ENCODE data around the gene PGGHG. TPM values are rescaled to one million over a fixed set of nuclear protein-coding genes. Genes with fewer than 3 reads are reported as not detected.

PGGHG gene
- total and polyA plus RNA-seq, 10 of the 15 experiments (the other 5 are each of a cell fraction or from before 2014, with no cell fraction given), result 0.10 to 8.3 (median 1.8) TPM

GRCh38 chr11:331358-332060 lies 42.6 kb downstream of the PGGHG start:
- no TSS peak for BruUV-seq (replicated peaks)
- POLR2A ChIA-PET, result interaction anchor here (2.7 to 6.0 kb wide), 5 partner anchors 9 to 24 kb away, joined by 14 to 86 read pairs (median 45); partner anchors contain the start of gene IFITM1
- RAD21 ChIA-PET (ENCODE audit: unreplicated experiment), result interaction anchor here (1.1 to 5.2 kb wide), 5 partner anchors 12 to 23 kb away, joined by 3 to 68 read pairs (median 21); no protein-coding TSS in a partner anchor
- H3K36me3 ChIP-seq (ENCODE audit: control insufficient read depth in 2 of 2, insufficient read depth in 2 of 2, low read length in 1 of 2), result no peaks in the 10 kb centered on the region
- peak overlapping the region; percentile 82 for H3K27ac ChIP-seq (ENCODE audit: control insufficient read depth, insufficient read depth)
- H3K4me1 ChIP-seq (ENCODE audit: control insufficient read depth, insufficient read depth, low read length), result peaks cover 42% of the 10 kb centered on the region
- ATAC-seq, result no peak
- peaks cover 5% of the 10 kb centered on the region; the same call in 2 of the 3 replicates for H3K9me3 ChIP-seq (replicated peaks; ENCODE audit: control insufficient read depth, insufficient read depth, low read length)
- H3K4me2 ChIP-seq (ENCODE audit: control insufficient read depth, insufficient read depth), result peak overlapping the region; percentile 89
- H3K27me3 ChIP-seq (replicated peaks in 1 of 2; ENCODE audit: control insufficient read depth in 2 of 2, insufficient read depth in 2 of 2, low read length in 1 of 2), result no peaks in the 10 kb centered on the region
- intact Hi-C loops (cut with micrococcal nuclease; ENCODE audit: unreplicated experiment) (loop anchor here (2.0 kb wide), 1 partner anchor 17 kb away; the partner anchor contains the start of gene IFITM1), in situ Hi-C loops (cut with MboI) (no loop called here)
- DNase-seq (ENCODE audit: low read depth, low spot score), result no peak
- no peak overlapping the region for H3K4me3 ChIP-seq
- H3K79me2 ChIP-seq (ENCODE audit: control insufficient read depth, insufficient read depth, low read length), result no peaks in the 10 kb centered on the region; the same call in 1 of the 2 replicates
- no peak for FAIRE-seq
- H2AFZ ChIP-seq (ENCODE audit: control insufficient read depth, low read depth, low read length), result no peak overlapping the region
- 70% methylated on average over 19 of the region's 19 CpGs for WGBS (ENCODE audit: insufficient coverage, insufficient replicate concordance, low lambda C conversion rate, missing lambda C conversion rate)
- no peaks in the 10 kb centered on the region for H4K20me1 ChIP-seq (ENCODE audit: control insufficient read depth, insufficient read depth)
- CTCF ChIA-PET, result interaction anchor here (1.1 to 5.4 kb wide), 6 partner anchors 14 to 25 kb away, joined by 3 to 36 read pairs (median 16); partner anchors contain the start of gene IFITM2
- SMC1A ChIA-PET (ENCODE audit: uncharacterized antibody, unreplicated experiment), result interaction anchor here (1.1 to 4.5 kb wide), 8 partner anchors 9 to 23 kb away, joined by 4 to 44 read pairs (median 22); no protein-coding TSS in a partner anchor
- no peak overlapping the region for H3K9ac ChIP-seq (ENCODE audit: control insufficient read depth, insufficient read depth, low read length)
- TF ChIP-seq ASH2L (IDR thresholded peaks at IDR 0.05; ENCODE audit: borderline replicate concordance, low read depth) (no peak), CREB1 (IDR thresholded peaks at IDR 0.05; ENCODE audit: low read depth) (no peak), NFYB (IDR thresholded peaks at IDR 0.05; ENCODE audit: insufficient read depth, low read depth, low read length) (no peak), BMI1 (IDR thresholded peaks at IDR 0.05; ENCODE audit: borderline replicate concordance) (no peak), ATF2 (IDR thresholded peaks at IDR 0.05; ENCODE audit: low read length) (no peak), YBX1 (IDR thresholded peaks at IDR 0.05) (no peak), FOS (IDR thresholded peaks at IDR 0.05; ENCODE audit: borderline replicate concordance, extremely low read depth, insufficient read length) (no peak), SMAD1 (IDR thresholded peaks at IDR 0.05; ENCODE audit: low read depth, partially characterized antibody) (no peak), ATF3 (IDR thresholded peaks at IDR 0.05; ENCODE audit: borderline replicate concordance, extremely low read depth, low read depth, low read length) (no peak), GABPA (IDR thresholded peaks at IDR 0.05; ENCODE audit: low read depth) (no peak), BCL3 (IDR thresholded peaks at IDR 0.05; ENCODE audit: borderline replicate concordance, insufficient read depth, low read depth, low read length, poor library complexity, severe bottlenecking) (no peak), HDGF (IDR thresholded peaks at IDR 0.05) (no peak), REST (IDR thresholded peaks at IDR 0.05; ENCODE audit: low read depth, low read length) (no peak), NFIC (IDR thresholded peaks at IDR 0.05; ENCODE audit: low read depth, low read length) (no peak), JUND (IDR thresholded peaks at IDR 0.05; ENCODE audit: low read depth, low read length) (no peak)

All from GM12878 (cell line).